GM21447 (cell line): Measurements from ENCODE around the gene SOX30.
A peak's percentile ranks its signal among the peaks of the same experiment; 100 is the strongest.

Experiments
- ATAC-seq: cut with Tn5 transposase; IDR thresholded peaks from one replicate; pipeline ENCODE4 v1.9.1; 2021; ENCODE audit not compliant: unreplicated experiment

Gene SOX30

GRCh38 chr5:157665467-157666070 is 13.3 kb upstream of the SOX30 start:
- ATAC-seq: no peak

DNA sequence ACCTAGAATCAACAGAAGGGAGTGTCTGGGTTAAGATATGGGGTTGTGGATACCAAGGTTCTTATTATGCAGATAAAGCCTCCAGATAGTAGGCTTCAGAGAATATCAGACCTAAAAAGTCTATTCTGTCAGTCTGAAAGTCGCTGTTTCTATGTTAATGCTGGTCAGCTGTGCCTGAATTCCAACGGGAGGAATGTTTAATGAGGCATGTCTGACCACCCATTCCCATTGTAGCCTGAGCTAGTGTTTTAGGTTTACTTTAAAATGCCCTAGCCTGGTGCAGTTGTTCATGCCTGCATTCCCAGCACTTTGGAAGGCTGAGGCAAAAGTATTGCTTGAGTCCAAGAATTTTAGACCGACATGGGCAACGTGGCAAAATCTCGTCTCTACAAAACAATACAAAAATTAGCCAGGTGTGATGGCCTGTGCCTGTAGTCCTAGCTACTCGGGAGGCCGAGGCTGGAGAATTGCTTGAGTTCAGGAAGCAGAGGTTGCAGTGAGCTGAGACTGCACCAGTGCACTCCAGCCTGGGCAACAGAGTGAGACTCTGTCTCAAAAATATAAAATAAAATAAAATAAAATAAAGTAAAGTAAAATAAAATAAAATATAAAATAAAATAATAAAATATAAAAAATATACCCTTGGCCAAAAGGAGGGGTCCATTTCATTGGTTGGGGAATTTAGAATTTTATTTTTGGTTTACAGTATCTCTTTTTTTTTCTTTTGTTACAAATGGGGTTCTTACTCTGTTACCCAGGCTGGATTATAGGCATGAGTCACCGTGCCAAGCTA is 7.8 kb upstream of the SOX30 start:
- ATAC-seq: no peak

- ATAC-seq: no peak
These were observed 6.7 kb upstream of the SOX30 start for GRCh38 chr5:157658893-157659292.

DNA sequence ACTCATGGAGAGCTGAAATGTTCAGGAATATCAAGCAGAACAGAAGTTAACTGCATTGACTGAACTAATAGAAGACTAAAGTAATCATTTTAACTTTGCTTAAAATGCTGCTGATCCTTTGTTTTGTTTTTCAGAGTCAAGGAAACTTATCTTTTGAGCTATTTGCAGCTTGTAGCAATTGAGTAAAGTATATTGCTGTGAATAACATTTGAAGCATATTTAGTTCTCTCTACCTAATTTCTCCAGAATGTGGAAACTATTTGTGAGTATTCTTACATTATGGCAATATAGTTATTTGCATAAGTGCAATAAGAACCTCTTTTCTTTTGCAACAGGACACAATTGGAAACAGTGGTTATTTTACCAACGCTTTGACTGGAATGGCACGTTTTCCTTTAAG is 5.3 kb upstream of the SOX30 start:
- no peak for ATAC-seq

- peak; percentile 75 for ATAC-seq
These were observed 438 bp downstream of the SOX30 start for GRCh38 chr5:157651623-157652376.

- no peak for ATAC-seq
These were observed 1.1 kb downstream of the SOX30 start for GRCh38 chr5:157650991-157651611.

DNA sequence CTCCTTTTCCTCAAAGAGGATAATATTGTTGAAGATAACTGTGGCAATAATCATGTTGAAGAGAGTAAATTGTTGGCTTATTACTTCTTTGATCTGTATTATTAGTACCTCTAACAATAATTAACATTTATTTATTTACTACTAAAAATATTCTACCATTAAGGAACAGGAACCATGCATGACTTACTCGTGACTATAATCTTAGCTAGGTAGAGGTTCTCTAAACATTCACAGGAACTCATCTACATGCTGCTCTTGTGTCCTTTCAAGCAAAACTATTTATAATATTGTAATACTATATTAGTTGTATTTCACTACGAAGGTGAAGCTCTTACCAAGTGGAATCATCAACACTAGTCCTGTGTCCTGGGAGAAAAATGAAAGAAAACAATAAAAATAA is 3.1 kb downstream of the SOX30 start:
- no peak for ATAC-seq

- no peak for ATAC-seq
These were observed 3.8 kb downstream of the SOX30 start for GRCh38 chr5:157648275-157648990.

GRCh38 chr5:157640406-157641066 is 11.7 kb downstream of the SOX30 start:
- no peak for ATAC-seq

DNA sequence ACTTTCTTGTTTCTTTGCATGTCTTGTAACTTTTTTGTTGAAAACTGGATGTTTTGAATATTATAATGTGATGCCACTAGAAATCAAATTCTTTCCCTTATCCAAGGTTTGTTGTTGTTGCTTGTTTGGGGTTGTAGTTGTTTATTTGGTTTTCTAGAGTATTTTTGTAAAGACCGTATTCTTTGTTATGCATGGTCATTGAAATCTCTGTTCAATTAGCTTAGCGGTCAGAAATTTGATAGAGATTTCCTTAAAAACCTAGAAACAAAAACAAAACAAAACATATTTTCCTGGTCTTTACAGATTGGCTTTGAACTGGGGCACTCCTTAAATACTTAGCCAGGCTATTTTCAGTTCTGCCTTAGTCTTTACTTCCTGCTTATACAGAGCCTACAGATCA is 21.9 kb downstream of the SOX30 start:
- no peak for ATAC-seq

DNA sequence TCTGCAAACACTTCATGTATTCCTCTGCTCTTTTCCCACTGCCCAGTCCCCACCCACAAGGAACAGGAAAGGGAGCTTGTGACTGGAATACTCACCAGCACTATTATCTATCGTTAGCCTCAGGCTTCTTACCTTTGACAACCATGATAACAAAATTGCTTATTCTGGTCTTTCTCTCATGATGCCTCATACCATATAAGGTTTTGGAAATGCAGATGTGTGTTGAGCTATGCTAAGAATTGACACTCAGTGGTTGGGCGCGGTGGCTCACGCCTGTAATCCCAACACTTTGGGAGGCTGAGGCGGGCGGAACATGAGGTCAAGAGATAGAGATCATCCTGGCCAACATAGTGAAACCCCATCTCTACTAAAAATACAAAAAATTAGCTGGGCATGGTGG is 25.4 kb downstream of the SOX30 start:
- ATAC-seq: no peak

DNA sequence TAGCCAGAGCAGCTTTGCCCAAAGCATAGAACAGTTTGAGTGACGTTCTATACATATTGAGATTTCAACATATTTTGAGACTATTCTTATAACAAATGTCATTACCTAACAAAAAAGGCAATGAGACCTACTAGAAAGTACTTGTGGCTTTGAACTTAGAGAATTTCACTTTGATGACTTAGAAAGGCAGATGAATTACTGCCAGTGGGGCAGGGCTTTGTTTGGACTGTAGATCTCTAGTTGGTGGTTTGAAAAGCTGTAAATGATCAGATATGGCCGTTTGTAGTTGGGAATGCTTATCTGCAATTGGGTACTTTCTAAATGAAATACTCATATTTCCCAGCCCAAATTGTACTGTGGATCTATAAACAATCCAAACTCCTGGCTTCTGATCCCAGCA is 28.1 kb downstream of the SOX30 start:
- ATAC-seq: no peak

DNA sequence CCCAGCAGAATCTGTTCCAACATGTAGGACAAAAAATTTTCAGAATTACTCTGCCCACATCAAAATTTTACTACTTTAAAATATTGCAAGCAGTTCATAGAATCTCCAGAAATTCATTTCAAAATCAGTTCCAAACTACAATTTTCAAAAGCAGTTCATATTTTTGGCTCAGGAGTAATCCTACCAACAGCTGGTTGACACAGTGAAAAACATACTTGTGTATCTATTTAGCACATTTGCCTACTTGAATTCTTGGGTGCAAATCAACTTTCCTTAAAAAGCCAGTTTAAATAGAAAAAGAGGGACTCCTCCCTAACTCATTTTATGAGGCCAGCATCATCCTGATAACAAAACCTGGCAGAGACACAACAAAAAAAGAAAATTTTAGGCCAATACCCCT is 31.5 kb downstream of the SOX30 start:
- ATAC-seq: no peak

DNA sequence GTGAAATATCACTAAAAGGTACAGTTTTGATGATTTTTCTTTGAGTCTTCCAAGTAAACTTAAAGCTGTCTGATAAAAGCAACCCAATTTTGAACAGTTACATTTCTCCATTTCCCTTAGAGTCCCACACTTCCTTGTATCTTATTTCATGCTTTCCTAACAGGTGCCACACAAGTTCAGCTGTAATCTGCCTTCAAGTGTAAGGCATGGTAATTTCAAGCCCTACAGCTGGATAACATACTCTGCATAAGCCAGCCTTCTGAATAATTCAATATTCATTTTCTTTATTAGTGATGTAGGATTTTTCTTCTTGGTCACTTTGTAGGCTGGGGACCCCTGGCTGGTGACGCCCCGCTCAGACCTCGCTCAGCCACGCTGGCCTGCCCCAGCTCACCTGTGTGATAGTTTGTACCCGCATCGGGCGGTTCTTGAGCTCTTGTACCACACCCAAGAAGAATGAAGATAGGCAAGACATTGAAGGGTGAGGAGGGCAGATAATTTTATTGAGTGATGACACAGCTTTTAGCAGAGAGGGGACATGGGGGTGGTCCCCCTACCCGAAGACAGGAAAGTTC is 34.0 kb downstream of the SOX30 start:
- no peak for ATAC-seq

DNA sequence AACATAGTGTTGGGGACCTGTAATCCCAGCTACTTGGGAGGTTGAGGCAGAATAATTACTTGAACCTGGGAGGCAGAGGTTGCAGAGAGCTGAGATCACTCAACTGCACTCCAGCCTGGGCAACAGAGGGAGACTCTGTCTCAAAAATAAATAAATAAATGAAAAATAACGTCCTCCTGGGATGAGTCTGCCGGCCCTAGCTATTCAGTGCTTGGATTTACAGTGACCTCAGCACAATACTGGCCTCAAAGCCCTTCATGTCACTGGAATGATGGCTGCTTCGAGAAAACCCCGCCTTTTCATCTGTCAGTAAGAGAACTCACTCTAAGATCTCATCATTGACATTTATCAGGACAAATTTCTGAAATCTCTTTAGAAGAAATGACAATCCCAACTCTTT is 35.5 kb downstream of the SOX30 start:
- no peak for ATAC-seq

GRCh38 chr5:157613385-157614245 is 38.6 kb downstream of the SOX30 start:
- no peak for ATAC-seq

DNA sequence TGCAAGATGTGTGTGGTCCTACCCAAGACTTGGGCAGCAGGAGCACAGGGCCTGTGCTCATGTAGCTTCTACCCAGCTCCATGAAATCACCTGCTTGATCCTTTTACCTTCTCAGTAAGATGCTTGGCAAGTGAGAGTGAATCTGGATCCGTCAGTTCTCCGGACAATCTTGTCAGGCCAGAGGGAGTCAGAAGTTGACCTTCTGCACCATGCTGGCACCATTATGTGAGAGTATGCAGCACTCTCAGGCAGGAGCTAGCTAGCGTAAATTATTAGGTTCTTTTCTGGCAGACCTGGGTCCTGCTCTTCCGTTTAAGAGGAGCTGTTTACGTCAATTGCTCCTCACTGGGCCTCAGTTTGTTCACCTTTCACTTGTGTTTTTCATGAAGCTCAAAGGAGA is 39.7 kb downstream of the SOX30 start:
- no peak for ATAC-seq

DNA sequence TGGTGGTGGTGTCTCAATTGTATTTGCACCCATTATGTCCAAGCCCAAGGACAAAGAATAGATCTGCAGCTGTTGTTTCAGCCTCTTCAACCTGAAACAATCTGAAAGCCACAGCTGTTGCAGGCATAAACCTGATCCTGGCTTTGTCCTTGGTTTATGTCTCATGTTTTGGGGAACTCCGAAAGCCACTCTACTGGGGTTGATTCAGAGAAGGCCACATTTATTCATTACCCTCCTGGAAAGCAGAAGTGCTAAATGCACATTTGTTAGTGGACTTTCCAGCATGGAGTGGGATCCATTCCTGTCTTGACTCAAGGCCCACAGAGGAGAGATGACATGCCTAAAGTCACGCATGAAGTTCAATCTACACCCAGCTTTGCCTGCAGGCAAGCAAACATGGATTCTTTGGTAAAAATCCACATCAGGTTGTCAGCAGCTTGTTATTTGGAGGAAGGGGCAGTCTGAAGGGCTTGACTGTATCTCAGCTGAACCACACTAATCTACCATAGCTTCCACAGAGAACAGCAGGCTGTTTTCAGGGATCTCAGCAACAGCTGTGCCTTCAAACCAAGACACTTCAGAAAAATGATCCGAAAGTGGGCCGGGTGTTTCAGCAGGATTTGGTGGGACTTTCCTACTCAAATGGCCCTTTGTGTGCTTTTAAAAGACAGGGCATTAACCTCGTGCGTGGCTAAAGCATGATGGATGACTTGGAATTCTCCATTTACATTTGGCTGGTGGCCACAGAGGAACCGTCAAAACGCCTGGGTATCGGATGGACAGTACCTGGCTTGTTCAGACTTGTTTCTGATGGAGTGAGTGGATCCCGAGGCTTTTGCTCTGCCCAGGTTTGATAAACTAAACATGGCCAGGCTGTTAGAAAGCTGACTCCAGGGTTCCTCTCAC is 40.4 kb downstream of the SOX30 start:
- peak; percentile 42 for ATAC-seq
